ENCODE results near the gene SPARC.

GRCh38 chr5:151651997-151652645 lies 34.6 kb downstream of the SPARC start:
- TF ChIP-seq CTCF (IDR thresholded peaks at IDR 0.05) (peak; percentile 37 to 82 (median 72)), POLR2A (IDR thresholded peaks at IDR 0.05) (no peak)

All from body of pancreas (tissue), 4 donors.